ENCODE measurements around the gene VPS4A.
"Not testable (repeated sequence)": the region's sequence is repeated elsewhere in the genome, so short reads cannot be mapped to it uniquely, and the experiment has no call there.

Gene VPS4A

DNA sequence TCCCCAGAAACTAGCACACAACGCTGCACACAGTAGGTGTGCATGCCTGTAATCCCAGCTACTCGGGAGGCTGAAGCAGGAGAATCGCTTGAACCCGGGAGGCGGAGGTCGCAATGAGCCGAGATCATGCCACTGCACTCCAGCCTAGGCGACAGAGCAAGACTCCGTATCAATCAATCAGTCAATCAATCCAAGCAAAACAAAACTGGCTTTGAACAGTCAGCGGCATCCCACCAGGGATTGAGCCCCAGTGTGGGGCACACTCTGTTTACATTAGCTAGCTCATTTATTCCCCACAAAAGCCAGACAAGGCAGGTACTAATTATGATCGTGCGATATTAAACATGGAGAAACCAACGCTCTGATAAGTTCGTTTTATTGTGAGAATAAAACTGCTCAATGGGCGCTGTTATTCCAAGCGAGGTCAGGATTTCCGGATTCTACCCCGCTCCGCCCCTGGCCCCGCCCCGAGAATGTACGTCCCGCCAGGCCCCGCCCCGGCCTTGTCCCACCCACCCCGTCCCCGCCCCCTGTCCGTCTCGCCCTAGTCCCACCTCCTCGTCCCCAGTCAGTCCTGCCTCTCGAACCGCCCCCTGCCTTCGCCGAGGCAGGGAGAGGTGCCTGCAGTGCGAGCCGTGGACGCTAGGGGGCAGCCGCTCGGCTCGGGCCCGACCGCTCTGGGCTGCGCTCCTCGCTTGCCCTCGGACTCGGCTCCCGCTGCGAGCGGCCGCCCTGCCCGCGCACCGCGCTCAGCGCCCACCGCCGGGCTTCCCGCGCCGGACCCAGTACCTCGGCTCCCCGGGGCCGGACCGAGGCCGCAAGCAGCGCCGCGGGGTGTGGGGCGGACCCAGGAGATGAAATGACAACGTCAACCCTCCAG is at the start of gene VPS4A:
TSS of gene VPS4A (plus strand) at position 698 of the 880 bp plus-strand sequence. CDS start at position 860, 162 bp downstream.
- peak; percentile 94 for DNase-seq (ENCODE audit: low read depth)

GRCh38 chr16:69266334-69267063 is 44.7 kb upstream of the VPS4A start:
- DNase-seq (ENCODE audit: low read depth): no peak

DNA sequence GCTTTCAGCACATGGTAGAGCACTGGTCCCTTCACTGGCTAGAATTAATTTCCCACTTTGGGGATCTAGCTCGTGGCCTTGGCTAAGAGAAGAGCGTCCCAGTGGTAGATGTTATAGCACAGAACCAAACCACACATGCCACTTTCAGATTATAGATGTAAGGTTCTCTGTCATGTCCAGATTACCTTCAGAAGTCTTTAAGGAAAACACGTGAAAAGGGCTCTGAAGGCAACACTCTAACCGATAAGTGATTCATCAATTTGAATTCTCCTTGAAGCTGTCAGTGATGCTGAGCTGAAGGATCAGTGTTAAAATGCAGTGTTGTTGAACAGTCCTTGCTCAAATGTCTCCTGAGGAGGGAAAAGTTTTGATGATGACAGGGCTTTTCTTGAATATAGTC is 43.5 kb upstream of the VPS4A start:
- DNase-seq (ENCODE audit: low read depth): no peak

DNA sequence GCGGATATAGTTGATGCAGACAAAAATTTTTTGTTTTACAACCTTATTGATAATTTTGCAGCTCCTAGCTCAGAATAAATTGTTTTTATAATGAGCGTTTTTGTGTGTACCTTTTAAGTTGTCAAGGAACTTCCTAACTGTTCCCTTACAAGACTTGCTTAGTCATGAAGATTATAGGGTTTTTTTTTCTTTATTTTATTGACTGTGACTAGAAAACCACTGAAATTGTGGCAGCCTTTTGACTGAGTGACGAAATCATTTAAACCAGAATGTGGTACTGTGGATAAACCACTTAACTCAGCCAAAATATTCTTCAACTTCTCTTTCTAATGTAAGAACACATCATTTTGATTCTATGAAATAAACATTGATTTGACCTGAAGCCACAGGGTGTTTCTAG is 40.8 kb upstream of the VPS4A start:
- no peak for DNase-seq (ENCODE audit: low read depth)

- no peak for DNase-seq (ENCODE audit: low read depth)
Measured at GRCh38 chr16:69270831-69271230, 40.3 kb upstream of the VPS4A start.

DNA sequence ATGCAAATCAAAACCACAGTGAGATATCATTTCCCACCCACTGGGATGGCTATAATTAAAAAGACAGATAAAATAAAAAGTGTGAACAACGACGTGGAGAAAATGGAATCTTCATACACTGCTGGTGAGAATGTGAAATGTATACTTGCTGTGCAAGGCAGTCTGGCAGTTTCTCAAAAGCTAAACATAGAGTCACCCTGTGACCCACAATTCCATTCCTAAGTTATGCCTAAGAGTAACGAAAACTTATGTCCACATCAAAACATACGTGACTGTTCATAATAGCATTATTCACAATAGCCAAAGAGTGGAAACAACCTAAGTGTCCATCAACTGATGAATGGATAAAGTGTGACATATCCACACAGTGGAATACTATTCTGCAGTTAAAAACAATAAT is 38.1 kb upstream of the VPS4A start:
- no peak for DNase-seq (ENCODE audit: low read depth)

GRCh38 chr16:69274699-69275235 is 36.4 kb upstream of the VPS4A start:
- no peak for DNase-seq (ENCODE audit: low read depth)

DNA sequence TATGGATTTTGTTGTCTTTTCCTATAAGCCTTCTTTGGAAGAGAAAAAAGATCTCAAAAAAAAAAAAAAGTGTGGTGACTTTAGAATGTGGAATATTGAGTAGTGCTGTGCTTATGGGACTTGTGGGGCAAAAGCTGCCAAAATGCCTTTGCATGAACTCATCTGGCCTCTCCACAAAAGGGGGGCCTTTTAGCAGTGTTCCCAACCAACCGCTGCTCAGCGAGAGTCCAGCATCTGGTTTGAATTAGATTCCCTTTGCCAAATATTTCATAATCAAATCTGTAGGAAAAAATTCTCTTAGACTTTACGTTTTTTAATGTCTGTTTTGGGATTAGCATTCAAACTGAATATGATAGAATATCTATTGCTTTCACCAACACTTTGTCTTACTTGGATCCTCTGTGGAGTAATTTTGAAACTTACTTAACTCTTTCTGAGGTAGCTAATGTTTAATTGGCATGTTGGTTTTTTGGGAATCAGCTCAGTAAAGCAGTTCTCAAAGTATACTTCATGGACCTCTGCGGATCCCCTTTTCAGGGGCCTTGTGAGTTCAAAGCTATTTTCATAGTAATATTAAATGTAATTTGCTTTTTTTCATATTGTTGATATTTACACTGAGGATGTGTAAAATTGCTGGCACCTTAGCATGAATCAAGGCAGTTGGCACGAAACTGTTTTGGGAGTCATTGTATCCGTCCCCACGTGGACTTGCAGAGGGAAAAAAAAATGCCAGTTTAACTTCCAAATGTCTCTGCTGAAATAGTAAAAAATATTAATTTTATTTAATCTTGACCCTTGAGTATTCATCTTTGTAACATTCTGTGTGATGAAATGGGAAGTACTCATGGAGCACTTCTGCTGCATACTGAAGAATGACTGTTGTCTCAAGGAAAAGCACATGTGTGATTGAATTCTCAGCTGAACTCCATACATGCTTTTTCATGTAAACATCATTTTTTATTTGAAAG is 34.7 kb upstream of the VPS4A start:
- no peak for DNase-seq (ENCODE audit: low read depth)

DNA sequence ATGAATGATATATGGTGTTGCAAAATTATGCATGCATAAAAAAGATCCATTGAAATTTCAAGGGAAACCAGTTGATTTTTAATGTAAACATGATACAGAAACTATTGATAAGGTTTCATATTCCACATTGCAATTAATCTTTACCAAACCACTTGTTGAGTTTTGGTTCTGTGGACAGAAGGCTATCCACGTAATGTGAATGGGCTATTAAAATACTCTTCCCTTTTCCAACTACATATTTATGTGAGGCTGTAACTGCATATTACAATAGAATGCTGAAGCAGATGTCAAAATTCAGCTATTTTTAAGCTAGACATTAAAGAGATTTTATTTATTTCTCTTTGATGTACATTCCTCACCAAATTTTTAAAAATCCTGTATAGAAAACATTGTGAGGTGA is 33.7 kb upstream of the VPS4A start:
- DNase-seq (ENCODE audit: low read depth): no peak

DNA sequence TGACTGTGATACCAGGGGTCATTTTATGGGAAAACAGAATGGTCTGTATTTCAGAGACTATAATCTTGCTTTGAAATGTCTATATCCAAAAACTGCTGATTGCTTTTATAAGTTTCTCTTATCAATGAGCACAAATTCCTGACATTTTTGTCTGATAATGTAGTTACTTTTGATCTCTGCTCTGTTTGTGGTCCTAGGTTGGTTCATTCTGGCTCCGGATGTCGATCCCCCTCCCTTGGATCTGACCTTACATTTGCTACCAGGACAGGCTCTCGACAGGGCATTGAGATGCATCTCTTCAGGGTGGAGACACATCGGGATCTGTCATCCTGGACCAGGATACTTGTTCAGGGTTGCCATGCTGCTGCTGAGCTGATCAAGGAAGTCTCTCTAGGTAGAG is 27.3 kb upstream of the VPS4A start:
- no peak for DNase-seq (ENCODE audit: low read depth)

DNA sequence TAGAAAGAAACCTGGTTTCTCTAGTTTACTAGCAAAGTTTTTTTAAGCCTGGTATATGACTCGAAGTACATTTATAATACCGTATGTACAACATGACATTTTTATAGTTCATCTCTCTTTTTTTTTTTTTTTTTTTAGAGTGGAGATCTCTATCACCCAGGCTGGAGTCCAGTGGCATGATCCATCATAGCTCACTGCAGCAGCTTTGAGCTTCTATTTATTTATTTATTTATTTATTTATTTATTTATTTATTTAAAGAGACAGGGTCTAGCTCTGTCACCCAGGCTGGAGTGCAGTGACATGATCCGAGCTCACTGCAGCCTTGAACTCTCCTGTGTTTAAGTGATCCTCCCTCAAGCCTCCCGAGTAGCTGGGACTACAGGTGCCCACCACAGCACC is 25.9 kb upstream of the VPS4A start:
- DNase-seq (ENCODE audit: low read depth): no peak

DNA sequence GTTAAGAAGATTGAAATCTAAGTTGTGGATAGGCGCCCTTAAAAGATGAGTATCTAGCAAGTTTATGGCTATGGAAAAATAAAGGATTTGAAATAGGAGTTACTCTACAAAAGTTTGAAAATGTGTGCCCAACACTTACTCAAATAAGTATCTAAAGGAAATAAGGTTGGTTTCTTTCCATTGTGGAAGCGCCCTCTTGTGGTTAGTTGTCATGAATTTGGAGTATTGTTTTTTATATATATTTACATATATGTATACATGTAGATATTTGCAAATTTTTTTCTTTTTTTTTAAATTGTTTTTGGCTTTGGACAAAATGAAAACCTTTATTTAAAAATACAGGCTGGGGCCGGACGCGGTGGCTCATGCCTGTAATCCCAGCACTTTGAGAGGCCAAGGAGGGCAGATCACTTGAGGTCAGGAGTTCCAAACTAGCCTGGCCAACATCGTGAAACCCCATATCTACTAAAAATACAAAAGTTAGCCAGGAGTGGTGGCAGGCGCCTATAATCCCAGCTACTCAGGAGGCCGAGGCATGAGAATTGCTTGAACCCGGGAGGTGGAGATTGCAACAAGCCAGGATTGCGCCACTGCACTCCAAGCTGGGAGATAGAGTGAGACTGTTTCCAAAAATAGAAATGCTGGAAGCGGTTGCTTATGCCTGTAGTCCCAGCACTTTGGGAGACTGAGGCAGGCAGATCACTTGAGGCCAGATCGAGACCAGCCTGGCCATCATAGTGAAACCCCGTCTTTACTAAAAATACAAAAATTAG is 24.0 kb upstream of the VPS4A start:
- peak; percentile 9 for DNase-seq (ENCODE audit: low read depth)

DNA sequence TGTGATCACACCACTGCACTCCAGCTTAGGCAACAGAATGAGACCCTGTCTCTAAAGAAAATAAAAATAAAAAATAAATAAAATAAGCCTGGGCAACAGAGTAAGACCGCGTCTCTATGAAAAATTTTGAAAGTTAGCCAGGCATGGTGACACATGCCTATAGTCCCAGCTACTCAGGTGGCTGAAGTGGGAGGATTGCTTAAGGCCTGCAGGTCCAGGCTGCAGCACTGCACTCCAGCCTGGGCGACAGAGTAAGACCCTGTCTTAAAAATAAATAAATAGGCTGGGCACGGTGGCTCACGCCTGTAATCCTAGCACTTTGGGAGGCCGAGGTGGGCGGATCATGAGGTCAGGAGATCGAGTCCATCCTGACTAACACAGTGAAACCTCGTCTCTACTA is 19.5 kb upstream of the VPS4A start:
- not testable (repeated sequence) for DNase-seq (ENCODE audit: low read depth)

GRCh38 chr16:69293401-69293800 is 17.7 kb upstream of the VPS4A start:
- no peak for DNase-seq (ENCODE audit: low read depth)

GRCh38 chr16:69294051-69294450 is 17.1 kb upstream of the VPS4A start:
- no peak for DNase-seq (ENCODE audit: low read depth)

DNA sequence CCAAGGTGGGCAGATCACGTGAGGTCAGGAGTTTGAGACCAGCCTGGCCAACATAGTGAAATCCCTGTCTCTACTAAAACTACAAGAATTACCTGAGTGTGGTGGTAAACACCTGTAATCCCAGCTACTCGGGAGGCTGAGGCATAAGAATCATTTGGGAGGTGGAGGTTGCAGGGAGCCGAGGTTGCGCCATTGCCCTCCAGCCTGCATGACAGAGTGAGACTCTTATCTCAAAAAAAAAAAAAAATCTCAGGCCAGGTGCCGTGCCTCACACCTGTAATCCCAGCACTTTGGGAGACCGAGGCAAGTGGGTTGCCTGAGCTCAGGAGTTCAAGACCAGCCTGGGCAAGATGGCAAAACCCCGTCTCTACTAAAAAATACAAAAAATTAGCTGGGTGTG is 14.4 kb upstream of the VPS4A start:
- not testable (repeated sequence) for DNase-seq (ENCODE audit: low read depth)

GRCh38 chr16:69298261-69298660 is 12.9 kb upstream of the VPS4A start:
- DNase-seq (ENCODE audit: low read depth): no peak

GRCh38 chr16:69301187-69301586 is 10.0 kb upstream of the VPS4A start:
- no peak for DNase-seq (ENCODE audit: low read depth)

DNA sequence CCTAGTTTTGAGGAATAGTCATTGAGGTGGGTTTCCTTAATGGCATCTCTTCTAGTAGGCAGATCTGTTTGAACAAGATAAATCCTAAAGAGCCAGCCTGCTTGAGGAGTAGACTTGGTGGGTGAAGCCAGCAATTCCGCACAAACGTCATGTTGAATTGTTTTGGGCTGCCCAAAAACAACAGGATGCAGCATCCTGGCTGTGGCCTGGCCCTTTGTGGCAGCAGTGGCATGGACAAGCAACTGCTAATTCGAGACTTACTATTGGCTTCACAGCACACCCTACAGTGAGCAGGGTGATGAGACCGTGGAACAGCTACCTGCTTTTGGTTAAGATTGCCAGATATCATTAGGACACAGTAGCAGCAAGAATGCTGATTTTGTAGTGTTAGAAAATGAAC is 9.3 kb upstream of the VPS4A start:
- DNase-seq (ENCODE audit: low read depth): no peak

DNA sequence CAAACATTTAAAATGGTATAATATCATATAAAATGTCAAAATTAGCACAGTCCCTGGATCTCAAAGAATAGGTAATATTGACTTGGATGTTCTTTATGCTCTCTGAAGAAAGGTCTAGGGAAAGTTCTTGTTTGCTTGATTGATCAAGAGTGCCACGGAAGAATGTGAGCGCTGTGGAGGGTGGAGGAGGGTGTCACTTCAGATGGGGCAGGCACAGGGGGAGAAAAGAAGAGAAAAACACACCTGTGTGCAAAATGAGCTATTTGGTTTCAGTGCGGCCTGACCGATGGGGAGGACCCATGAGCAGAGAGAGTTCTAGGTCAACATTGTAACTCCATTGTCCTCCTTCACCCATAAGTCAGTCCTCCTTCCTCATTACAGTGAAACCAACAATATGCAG is 8.8 kb upstream of the VPS4A start:
- DNase-seq (ENCODE audit: low read depth): no peak

DNA sequence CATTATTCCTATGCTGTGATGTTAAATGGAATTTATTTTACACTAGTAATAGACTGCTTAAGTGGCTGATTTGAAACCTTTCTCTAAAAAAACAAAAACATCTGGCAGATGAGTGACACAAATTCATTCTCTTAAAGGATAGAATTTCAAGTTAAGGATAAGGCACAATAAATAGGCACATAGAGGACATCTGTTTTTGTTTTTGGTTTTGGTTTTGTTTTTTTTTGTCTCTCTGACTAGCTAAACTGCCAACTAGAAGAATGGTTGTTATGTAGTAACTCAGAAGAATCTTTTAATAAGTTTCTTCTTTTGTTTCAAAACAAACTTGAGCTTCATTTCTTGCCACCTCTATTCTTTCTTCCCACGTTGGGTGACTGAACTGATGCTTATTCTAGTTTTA is 5.1 kb upstream of the VPS4A start:
- DNase-seq (ENCODE audit: low read depth): no peak
